ENCODE results near the gene CACNA1D.
A peak's percentile ranks its signal among the peaks of the same experiment; 100 is the strongest.

CACNA1D gene

DNA sequence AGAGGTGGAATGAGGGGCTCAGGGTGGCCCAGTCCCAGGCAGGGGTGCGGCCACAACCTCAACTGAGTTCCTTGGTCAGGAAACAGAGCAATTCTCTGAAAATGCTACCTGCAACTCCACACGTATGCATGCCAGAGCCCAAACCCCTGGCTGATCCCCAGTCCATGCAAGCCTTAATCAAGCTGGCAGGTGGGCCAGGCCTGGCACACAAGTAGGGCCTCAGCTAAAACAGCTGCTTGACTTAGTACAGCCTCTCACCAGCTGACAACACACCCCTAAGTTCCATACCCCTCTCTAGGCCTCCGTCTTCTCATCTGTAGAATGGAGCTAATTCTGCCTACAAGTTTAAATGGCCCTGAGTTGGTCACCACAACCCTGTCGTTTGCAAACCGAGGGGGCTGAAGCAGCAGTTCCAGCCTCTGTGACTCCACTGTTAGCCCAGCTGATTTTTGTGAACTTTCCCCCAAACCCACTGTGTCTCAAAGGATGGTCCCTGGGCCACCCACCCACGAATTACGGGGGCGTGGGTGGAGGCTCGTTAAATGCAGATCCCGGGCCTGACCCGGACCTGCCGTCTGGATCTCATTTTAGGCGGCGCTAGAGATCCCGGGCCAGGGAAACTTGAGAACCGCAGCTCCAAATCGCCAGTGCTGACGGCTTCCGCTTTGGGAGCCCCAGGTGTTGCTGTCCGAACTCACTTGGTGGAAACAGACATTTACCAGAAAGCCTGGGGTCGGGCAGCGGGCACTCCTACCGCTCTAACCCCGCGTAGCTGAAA lies 350.9 kb downstream of the CACNA1D start:
- DNase-seq (ENCODE audit: low read depth in 3 of 3), result peak in 1 of 3 experiments; percentile 7

GRCh38 chr3:53845881-53846133 lies 351.4 kb downstream of the CACNA1D start:
- no peak for DNase-seq (ENCODE audit: low read depth in 3 of 3)

DNA sequence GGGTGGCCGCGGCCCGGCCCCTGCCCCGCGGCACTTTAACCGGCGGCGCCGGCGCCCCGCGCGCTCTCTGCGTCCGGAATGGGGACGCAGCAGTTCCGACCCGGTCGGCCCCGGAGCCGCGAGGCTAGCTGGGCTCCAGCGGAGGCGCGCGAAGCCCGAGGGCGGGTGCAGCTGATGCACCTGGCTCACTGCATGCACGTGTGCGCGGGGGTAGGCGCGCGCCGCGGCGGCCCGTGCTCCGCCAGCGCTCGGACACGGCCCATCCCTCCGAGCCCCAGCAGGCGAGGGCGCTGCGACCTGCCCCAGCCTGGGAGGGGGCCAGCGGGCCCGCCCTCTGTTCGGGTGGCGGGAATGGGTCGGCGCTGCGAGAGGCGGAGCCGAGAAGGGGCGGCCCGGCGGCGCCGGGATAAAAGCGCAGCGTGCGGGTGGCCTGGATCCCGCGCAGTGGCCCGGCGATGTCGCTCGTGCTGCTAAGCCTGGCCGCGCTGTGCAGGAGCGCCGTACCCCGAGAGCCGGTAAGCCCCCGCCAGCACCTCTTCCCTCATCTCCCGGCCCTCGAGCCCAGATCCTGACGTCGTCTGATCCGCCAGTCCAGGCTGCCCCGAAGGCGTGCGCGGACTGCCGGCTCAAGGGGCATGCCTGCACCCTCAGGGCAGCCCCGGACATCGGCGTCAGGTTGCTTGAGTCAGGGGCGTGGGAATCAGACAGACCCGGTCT lies 351.9 kb downstream of the CACNA1D start, which contains the start of the genes CHDH and IL17RB:
CHDH (minus strand) TSS at position 286 of the 717 bp plus-strand sequence. CDS start 22,411 bp downstream, outside the sequence.
IL17RB (plus strand) TSS at position 435 of the 717 bp plus-strand sequence; CDS start at position 456, 21 bp downstream.
- DNase-seq (ENCODE audit: low read depth in 3 of 3), result peak in 1 of 3 experiments; percentile 30

GRCh38 chr3:53846851-53847155 lies 352.4 kb downstream of the CACNA1D start:
- no peak for DNase-seq (ENCODE audit: low read depth in 3 of 3)

DNA sequence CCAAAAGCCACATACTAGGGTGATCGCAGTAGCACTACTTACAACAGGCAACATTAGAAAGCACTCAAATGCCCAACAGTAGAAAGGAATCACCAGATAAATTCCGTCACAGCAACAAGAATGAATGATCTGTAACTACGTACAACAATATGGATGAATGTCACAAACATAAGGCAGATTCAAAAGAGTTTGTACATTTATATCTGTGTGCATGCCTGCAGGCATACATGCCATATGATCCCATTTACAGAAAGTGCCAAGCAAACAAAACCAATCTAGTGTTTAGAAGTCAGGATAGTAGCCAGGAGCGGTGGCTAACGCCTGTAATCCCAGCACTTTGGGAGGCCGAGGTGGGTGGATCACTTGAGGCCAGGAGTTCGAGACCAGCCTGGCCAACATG lies 355.5 kb downstream of the CACNA1D start:
- DNase-seq (ENCODE audit: low read depth in 3 of 3), result no peak

- no peak for DNase-seq (ENCODE audit: low read depth in 3 of 3)
These were observed 356.5 kb downstream of the CACNA1D start for GRCh38 chr3:53850895-53851294.

DNA sequence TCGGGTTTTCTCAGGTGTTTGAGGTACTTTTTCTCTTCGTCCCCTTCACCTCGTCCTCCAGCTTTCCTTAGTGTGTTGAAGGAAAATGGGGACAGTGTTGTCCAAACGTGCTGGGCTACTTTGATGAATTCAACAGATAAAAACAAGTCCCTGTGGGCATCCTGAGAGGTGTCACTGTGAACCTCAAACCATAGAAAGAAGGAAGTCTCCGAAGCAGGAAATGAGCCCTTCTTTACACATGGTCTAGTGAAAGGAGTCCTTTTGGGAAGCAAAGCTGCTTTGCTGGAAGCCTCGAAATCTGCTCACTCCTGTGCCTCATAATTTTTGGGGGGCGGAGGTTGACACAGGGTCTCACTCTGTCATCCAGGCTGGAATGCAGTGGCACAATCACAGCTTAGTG lies 362.6 kb downstream of the CACNA1D start:
- DNase-seq (ENCODE audit: low read depth in 3 of 3), result no peak

- DNase-seq (ENCODE audit: low read depth in 3 of 3), result no peak
These were observed 363.8 kb downstream of the CACNA1D start for GRCh38 chr3:53858096-53858741.

GRCh38 chr3:53859178-53859577 lies 364.8 kb downstream of the CACNA1D start:
- no peak for DNase-seq (ENCODE audit: low read depth in 3 of 3)

DNA sequence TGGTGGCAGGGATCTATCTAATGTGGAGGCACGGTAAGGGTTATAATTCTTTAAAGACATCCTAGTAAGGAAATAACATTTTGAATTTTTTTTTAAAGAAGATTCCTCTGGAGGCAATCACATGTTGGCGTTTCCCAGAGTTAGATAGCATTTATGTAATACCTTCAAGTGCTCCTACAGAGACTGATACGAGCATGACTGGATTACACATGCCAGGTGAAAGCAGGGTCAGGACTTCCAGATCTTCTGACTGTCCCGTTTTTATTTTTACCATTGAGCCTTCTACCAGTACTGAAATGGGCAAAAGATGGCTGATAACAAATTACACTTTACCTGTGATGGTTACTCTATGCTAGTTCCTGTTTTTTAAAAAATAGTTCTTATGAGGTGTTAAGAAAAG lies 365.8 kb downstream of the CACNA1D start:
- DNase-seq (ENCODE audit: low read depth in 3 of 3), result no peak

DNA sequence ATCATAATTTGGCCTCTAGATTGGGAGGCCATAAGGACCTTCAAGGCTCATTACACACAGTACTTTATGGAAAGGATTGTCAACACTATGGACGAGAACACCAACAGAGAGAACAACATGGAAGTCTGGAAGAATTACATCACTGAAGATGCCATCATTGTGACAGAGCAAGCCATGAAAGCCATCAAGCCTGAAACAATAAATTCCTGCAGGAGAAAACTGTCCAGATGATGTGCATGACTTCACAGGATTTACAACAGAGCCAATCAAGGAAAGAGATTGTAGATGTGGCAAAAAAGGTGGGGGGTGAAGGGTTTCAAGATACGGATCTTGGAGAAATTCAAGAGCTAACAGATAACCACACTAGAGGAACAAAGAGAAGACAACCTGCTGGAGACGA lies 367.8 kb downstream of the CACNA1D start:
- no peak for DNase-seq (ENCODE audit: low read depth in 3 of 3)

GRCh38 chr3:53863145-53863544 lies 368.7 kb downstream of the CACNA1D start:
- DNase-seq (ENCODE audit: low read depth in 3 of 3), result no peak
